Left colon (tissue), 2 donors: ENCODE data around the gene FIZ1. TPM values are rescaled to one million over a fixed set of nuclear protein-coding genes. Genes with fewer than 3 reads are reported as not detected.

Source experiments
- ATAC-seq: fragments of 200-7000 bp; cut with Tn5 transposase; one replicate; pipeline ENCODE4 v1.9.1; 2020; ENCODE audit warnings: mild to moderate bottlenecking, moderate library complexity
- DNase-seq, 2 donors: peaks; one replicate each; pipeline ENCODE4 v3.0.0-alpha.2; 2020
- intact Hi-C, 2 donors: fragments of 100-400 bp; cut with DNase I in 1 of 2; cut with micrococcal nuclease in 1 of 2; formaldehyde crosslinking; loops; one replicate each; pipeline versions ENCODE4 v1.11.2 to v1.14.0; 2022; cut with DNase I, micrococcal nuclease
- total RNA-seq, 2 donors: library from RNA; stranded (reverse); fragmentation: NEBNext Ultra II Directional; extraction: Animal tissue kit (Norgen Biotek cat#: 25700); gene quantifications; one replicate each; pipeline ENCODE4 v1.2.1, GENCODE V29; 2021
- donor health status: DM: no; HTN: no; CAD: no.
- donor health status: DM: yes; HTN: yes; CAD: no.

FIZ1 gene
- total RNA-seq, 2 donors from 2014 or later = 14.7 to 15.5 TPM

- intact Hi-C loops = no loop called here
- no peak for ATAC-seq
- DNase-seq = no peak
Observed at GRCh38 chr19:55616395-55616875, 17.1 kb upstream of the FIZ1 start.

- ATAC-seq (no peak), DNase-seq (no peak)
- intact Hi-C loops = no loop called here
Observed at GRCh38 chr19:55615543-55616394, 16.5 kb upstream of the FIZ1 start.

GRCh38 chr19:55614711-55615542 lies 15.6 kb upstream of the FIZ1 start:
- no peak for ATAC-seq

GRCh38 chr19:55613930-55614710 lies 14.8 kb upstream of the FIZ1 start:
- intact Hi-C loops = no loop called here
- DNase-seq (no peak), ATAC-seq (no peak)

More at GRCh38 chr19:55614711-55615542, 15.6 kb upstream of the FIZ1 start:
- intact Hi-C loops = no loop called here
- no peak for DNase-seq

GRCh38 chr19:55613396-55613795 lies 14.1 kb upstream of the FIZ1 start:
- ATAC-seq = no peak
- no peak for DNase-seq
- intact Hi-C loops = no loop called here

- DNase-seq (no peak), ATAC-seq (no peak)
- intact Hi-C loops = no loop called here
Observed at GRCh38 chr19:55611983-55612645, 12.8 kb upstream of the FIZ1 start.

- no peak for DNase-seq
- ATAC-seq = peak; percentile 10
- intact Hi-C loops = no loop called here
Observed at GRCh38 chr19:55611300-55611982, 12.1 kb upstream of the FIZ1 start.

DNA sequence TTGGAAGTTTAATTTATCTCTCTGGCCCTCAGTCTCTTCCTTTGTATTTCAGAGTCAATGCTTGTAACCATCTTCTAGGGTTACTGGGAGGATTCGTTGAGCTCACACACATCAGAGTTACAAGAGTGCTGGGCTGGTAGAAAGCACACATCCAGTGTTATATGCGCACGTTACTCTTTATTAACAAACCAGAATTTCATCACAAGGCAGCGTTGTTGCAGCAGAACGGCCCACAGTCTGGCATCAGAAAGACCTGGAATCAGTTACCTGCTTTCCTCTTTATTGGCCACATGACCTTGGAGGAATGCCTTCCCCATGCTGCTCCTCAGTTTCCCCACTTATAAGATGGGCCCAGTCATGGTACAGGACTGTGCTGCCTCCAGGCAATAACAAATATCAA lies 10.0 kb upstream of the FIZ1 start:
- intact Hi-C loops = loop anchor here in 1 of 2 donors (10.0 kb wide), 1 partner anchor 95 kb away; no protein-coding TSS in a partner anchor

DNA sequence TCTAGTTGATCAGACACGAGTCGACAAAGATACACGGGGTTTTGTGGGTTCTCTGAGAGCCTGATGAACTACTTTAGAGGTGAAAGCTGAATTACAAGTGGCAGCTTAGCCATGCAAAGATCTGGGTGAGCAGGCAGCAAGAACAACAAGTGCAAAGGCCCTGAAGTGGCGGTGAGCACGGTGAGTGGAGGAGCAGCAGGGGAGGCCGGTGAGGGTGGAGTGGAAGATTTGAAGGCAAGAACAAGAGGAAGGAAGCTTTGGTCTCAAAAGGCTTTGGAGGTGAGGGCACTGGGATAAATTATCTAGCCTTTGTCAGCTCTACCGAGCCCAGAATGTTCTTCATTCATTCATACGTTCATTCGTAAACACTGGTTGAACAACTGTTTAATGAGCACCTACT lies 7.5 kb upstream of the FIZ1 start:
- intact Hi-C loops = loop anchor here in 1 of 2 donors (10.0 kb wide), 1 partner anchor 92 kb away; no protein-coding TSS in a partner anchor
- ATAC-seq = no peak
- DNase-seq = no peak

More for the DNA sequence above, 10.0 kb upstream of the FIZ1 start:
- ATAC-seq (no peak), DNase-seq (no peak)

DNA sequence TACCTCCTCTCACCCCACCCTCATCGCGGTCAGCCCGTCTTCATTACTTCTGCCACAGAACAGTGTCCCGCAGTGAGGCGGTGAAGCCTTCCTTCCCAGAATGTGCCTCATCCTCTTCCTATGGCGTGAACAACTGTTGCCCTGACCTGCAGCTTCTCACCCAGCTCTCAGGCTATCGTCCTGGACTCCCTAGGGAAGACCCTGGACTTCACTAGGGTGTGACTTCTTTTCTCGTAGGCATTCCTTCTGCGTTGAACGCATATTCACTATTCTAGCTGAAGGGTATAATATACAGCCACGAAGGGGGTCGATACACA lies 7.1 kb upstream of the FIZ1 start:
- ATAC-seq (no peak), DNase-seq (no peak)
- intact Hi-C loops = loop anchor here in 1 of 2 donors (10.0 kb wide), 1 partner anchor 92 kb away; no protein-coding TSS in a partner anchor

DNA sequence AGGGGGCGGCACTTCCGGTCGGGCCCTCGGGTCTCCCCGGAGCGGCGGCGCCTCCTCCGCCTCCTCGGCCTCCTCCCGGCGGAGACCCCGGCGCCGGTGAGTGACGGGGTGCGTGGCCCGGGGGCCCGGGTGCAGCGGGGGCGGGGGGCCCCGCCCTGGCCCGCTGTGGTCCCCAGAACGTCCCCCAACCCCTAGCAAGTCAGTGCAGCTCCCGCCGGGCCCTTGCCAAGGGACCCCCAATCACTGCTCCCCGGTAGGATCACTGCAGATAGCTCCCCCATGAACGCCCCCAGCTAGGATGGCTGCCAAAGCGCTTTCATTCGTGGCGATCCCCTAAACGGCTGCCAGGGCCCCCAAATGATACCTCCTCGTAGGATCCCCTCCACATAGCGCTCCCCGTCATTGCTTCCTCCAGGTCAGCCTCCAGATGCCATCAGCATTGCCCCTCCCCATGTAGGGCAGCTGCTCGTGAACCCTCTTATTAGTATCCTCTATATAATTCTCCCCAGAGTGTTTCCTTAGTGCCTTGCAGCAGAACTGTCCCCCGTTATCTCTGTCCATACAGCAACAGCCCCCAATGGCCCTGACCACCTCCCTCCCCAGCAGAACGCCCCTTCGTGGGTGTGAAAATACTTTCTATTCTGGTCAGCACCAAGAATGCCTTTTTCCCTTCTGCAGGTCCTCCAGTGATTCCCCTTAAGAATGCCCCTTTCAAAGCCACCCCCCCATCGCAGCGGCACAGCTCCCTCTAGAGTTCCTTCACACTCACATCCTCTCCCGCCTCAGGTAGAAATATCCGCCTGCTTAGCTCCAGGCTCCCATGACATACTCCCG lies 6.5 kb upstream of the FIZ1 start, which contains the start of gene ZNF865:
Gene ZNF865 (plus strand): TSS at position 11 of the 834 bp plus-strand sequence. CDS start 7,972 bp downstream, outside the sequence.
- ATAC-seq (peak; percentile 62), DNase-seq (peak; percentile 78 to 82)
- intact Hi-C loops = loop anchor here in 1 of 2 donors (10.0 kb wide), 1 partner anchor 91 kb away; no protein-coding TSS in a partner anchor

DNA sequence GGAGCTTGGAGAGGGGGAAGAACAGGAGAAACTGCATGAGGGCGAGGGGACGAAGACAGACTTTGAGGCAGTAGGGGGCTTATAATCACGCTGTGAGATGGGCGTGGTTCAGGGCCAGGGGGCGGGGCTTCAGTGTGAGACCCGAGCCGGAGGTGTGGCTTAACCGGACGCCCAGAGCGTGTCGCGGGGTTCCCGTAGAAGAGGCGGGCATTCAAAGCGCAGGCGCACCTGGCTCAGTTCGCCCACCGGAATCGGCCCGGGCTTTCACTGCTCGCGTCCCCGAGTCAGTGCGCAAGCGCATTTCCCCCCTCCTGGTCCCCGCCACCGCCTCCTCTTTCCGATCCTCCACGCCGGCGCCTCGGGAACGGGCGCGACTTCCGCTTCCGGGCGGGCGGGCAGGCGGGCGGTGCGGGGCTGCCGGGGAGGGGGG lies 5.9 kb upstream of the FIZ1 start:
- DNase-seq (peak; percentile 98), ATAC-seq (peak; percentile 82)
- intact Hi-C loops = loop anchor here in 1 of 2 donors (10.0 kb wide), 1 partner anchor 90 kb away; no protein-coding TSS in a partner anchor

GRCh38 chr19:55603581-55604292 lies 4.4 kb upstream of the FIZ1 start:
- ATAC-seq (no peak), DNase-seq (peak; percentile 33 to 41)
- intact Hi-C loops = loop anchor here in 1 of 2 donors (10.0 kb wide), 1 partner anchor 89 kb away; no protein-coding TSS in a partner anchor

DNA sequence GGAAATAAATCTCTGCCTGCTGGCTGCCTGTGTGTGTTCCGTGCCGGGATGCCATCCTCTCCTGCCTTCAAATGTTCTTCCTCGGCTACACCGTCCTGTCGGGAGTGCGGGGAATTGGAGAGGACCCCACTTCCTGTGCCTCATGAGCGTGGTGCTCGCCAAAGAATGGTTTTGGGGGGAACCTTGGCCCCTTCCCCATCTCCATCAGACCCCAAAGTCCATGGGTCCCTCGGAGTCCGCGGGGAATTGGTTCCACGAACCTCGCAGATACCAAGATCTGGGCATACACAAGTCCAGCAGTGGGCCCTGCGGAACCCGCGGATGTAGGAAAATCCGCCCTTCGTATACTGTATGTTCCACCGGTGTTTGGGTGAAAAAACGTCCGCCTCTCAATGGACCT lies 3.8 kb upstream of the FIZ1 start:
- no peak for ATAC-seq
- intact Hi-C loops = loop anchor here in 1 of 2 donors (10.0 kb wide), 1 partner anchor 88 kb away; no protein-coding TSS in a partner anchor

DNA sequence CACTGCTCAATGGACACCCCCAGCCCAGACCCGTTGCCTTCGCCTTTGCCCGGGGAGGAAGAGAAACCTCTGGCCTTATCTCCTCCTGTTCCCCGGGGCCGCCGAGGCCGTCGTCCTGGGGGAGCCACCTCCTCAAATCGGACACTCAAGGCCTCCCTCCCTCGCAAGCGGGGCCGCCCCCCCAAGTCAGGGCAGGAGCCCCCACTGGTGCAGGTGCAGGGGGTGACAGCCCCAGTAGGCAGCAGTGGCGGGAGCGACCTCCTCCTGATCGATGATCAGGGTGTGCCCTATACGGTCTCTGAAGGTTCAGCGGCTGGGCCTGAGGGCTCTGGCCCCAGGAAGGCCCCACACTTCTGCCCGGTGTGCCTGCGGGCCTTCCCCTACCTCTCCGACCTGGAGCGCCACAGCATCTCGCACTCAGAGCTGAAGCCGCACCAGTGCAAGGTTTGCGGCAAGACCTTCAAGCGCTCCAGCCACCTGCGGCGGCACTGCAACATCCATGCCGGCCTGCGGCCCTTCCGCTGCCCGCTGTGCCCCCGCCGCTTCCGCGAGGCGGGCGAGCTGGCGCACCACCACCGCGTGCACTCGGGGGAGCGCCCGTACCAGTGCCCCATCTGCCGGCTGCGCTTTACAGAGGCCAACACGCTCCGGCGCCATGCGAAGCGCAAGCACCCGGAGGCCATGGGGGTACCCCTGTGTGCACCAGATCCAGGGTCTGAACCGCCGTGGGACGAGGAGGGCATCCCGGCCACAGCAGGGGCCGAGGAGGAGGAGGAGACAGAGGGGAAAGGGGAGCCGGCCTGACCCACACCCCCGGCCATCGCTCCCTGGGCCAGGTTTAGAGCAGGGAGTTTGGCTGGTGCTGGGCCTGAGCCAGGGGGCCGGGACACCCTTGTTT lies 3.0 kb upstream of the FIZ1 start:
- no peak for ATAC-seq
- intact Hi-C loops = loop anchor here in 1 of 2 donors (10.0 kb wide), 1 partner anchor 88 kb away; no protein-coding TSS in a partner anchor

More for the DNA sequence above, 3.8 kb upstream of the FIZ1 start:
- no peak for DNase-seq

More for the DNA sequence above, 3.0 kb upstream of the FIZ1 start:
- peak in 1 of 2 donors; percentile 31 for DNase-seq
